Measurements from ENCODE around the gene GNE. TPM values are rescaled to one million over a fixed set of nuclear protein-coding genes. Genes with fewer than 3 reads are reported as not detected.

The GNE gene
- total and polyA plus RNA-seq, 2 of the 13 experiments (the other 11 are each of a cell fraction or from before 2014, with no cell fraction given): 16.1 to 24.1 TPM

DNA sequence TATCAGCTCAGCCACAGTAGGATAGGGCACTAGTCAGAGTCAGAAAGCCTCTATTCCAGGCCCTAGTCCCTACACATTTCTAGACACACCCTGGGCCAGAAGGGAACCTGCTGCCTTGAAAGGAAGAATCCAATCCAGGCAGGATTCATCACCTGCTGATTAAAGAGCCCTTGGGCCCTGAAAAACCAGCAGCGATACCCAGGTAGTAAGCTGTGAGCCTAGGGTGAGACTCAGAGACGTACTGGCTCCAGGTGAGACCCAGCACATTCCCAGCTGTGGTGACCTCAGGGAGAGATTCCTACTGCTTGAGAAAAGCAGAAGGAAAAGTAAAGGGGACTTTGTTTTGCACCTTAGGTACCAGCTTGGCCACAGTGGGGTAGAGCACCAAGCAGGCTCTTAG is 84.4 kb downstream of the GNE start (continued):
- TF ChIP-seq, protein P1, sequence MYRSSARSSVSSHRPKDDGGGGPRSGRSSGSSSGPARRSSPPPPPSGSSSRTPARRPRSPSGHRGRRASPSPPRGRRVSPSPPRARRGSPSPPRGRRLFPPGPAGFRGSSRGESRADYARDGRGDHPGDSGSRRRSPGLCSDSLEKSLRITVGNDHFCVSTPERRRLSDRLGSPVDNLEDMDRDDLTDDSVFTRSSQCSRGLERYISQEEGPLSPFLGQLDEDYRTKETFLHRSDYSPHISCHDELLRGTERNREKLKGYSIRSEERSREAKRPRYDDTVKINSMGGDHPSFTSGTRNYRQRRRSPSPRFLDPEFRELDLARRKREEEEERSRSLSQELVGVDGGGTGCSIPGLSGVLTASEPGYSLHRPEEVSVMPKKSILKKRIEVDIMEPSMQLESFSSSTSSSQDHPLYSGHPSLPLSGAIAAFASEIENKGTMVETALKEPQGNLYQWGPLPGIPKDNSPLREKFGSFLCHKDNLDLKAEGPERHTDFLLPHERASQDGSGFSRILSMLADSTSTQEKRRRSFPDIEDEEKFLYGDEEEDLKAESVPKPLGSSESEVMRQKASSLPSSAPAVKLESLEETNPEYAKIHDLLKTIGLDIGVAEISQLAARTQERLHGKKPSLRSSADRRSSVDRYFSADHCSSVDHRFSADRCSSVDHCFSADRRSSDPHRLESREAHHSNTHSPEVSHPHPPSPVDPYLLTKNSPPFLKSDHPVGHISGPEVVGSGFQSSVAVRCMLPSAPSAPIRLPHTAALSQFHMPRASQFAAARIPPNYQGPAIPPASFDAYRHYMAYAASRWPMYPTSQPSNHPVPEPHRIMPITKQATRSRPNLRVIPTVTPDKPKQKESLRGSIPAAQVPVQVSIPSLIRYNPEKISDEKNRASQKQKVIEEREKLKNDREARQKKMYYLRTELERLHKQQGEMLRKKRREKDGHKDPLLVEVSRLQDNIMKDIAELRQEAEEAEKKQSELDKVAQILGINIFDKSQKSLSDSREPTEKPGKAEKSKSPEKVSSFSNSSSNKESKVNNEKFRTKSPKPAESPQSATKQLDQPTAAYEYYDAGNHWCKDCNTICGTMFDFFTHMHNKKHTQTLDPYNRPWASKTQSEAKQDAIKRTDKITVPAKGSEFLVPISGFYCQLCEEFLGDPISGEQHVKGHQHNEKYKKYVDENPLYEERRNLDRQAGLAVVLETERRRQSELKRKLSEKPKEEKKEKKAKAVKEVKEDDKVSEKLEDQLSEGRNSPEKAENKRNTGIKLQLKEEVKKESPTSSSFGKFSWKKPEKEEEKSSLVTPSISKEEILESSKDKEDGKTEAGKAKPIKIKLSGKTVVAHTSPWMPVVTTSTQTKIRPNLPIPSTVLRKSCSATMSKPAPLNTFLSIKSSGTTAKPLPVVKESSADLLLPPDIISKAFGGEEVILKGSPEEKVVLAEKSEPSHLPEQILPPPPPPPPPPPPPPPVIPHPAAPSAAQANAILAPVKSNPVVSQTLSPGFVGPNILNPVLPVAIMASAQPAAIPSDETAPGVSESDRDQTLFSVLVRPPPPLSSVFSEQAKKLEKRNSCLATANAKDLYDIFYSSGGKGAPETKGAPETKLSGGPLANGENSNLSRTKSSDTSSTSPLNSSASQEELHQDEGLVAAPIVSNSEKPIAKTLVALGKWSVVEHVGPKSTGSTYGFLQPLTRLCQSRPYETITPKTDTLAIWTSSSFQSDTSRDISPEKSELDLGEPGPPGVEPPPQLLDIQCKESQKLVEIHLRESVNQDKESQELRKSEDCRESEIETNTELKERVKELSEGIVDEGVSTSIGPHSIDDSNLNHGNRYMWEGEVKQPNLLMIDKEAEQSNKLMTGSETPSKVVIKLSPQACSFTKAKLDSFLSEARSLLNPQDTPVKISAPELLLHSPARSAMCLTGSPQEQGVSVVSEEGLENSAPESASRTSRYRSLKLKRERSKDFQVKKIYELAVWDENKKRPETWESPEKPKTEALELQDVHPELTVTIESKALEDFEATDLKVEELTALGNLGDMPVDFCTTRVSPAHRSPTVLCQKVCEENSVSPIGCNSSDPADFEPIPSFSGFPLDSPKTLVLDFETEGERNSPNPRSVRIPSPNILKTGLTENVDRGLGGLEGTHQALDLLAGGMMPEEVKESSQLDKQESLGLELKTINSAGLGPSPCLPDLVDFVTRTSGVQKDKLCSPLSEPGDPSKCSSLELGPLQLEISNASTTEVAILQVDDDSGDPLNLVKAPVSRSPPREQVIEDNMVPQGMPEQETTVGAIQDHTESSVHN (CRISPR knock-in tag; IDR thresholded peaks at IDR 0.05): no peak
- TF ChIP-seq ZNF569 (CRISPR knock-in tag; IDR thresholded peaks at IDR 0.05; ENCODE audit: borderline replicate concordance) (no peak), ZBTB20 (CRISPR knock-in tag; IDR thresholded peaks at IDR 0.05; ENCODE audit: borderline replicate concordance, low read depth) (no peak), TRIM24 (CRISPR knock-in tag; IDR thresholded peaks at IDR 0.05) (no peak), ZNF777 (CRISPR knock-in tag; IDR thresholded peaks at IDR 0.05) (no peak), ZNF891 (CRISPR knock-in tag; IDR thresholded peaks at IDR 0.05) (no peak), SMAD9 (CRISPR knock-in tag; IDR thresholded peaks at IDR 0.05) (no peak)
